ENCODE results near the gene SH2D1B. TPM values are rescaled to one million over a fixed set of nuclear protein-coding genes. Genes with fewer than 3 reads are reported as not detected.

SH2D1B gene
- total and polyA plus RNA-seq, 2 donors (not counting 1 experiment from before 2014, with no cell fraction given), result 0.15 TPM

DNA sequence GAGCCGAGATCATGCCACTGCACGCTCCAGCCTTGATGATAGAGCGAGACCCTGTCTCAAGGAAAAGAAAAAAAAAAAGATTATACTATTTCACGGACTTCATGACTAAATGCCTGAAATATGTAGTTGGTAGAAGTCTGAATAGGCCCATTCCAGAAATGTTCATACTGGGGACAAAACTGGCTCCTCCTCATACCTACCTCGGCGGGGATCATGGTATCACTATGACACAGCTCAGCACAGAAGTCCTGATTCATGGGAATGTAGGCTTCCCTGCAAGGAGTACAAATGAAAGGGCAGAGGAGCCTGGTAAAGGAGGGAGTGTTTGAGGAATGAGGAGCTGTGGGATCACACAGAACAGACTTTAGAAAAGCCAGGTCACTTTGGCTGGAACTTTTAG, 40.3 kb downstream of the SH2D1B start:
- Mint-ChIP-seq H3K4me3 (no peak overlapping the region), H3K27ac (no peak overlapping the region), H3K4me1 (no peaks in the 10 kb centered on the region), H3K27me3 (peaks cover 3% of the 10 kb centered on the region), H3K9me3 (ENCODE audit: insufficient read depth) (no peaks in the 10 kb centered on the region)
- Histone ChIP-seq H3K4me1 (ENCODE audit: control insufficient read depth in 2 of 2, insufficient read depth in 2 of 2, low read length in 2 of 2) (no peaks in the 10 kb centered on the region), H3K27ac (ENCODE audit: low read length in 2 of 2) (no peak overlapping the region), H3K27me3 (replicated peaks in 1 of 4; ENCODE audit: control extremely low read depth in 1 of 4, control insufficient read depth in 3 of 4, insufficient read depth in 4 of 4, low read length in 3 of 4) (no peaks in the 10 kb centered on the region), H3K4me2 (replicated peaks; ENCODE audit: low read depth, low read length, poor library complexity, severe bottlenecking) (no peak overlapping the region), H4K20me1 (ENCODE audit: control insufficient read depth, insufficient read depth, low read length, poor library complexity, severe bottlenecking) (no peaks in the 10 kb centered on the region), H3K4me3 (ENCODE audit: control extremely low read depth in 1 of 5, extremely low read depth in 1 of 5, insufficient read depth in 1 of 5, low read depth in 2 of 5, low read length in 4 of 5) (no peak overlapping the region), H3K9me3 (ENCODE audit: control extremely low read depth in 1 of 3, control insufficient read depth in 2 of 3, insufficient read depth in 1 of 3, low read length in 2 of 3) (no peaks in the 10 kb centered on the region), H3K79me2 (ENCODE audit: control insufficient read depth, insufficient read depth, low read length) (no peaks in the 10 kb centered on the region), H3K36me3 (replicated peaks in 1 of 2; ENCODE audit: control extremely low read depth in 1 of 2, control insufficient read depth in 1 of 2, extremely low read depth in 1 of 2, insufficient read depth in 2 of 2, low read length in 1 of 2) (no peaks in the 10 kb centered on the region), H2AFZ (ENCODE audit: insufficient read depth, low read depth, low read length, poor library complexity, severe bottlenecking) (no peak overlapping the region), H3K9ac (ENCODE audit: low read length) (no peak overlapping the region)
- intact Hi-C loops (cut with micrococcal nuclease), result no loop called here
- CTCF ChIA-PET, result no interaction called here
- POLR2A ChIA-PET, result no interaction called here
- no peak for TF ChIP-seq EZH2 (IDR thresholded peaks at IDR 0.05; ENCODE audit: borderline replicate concordance, insufficient read depth, low read depth, low read length, poor library complexity, severe bottlenecking)
- no peak for TF ChIP-seq CTCF (IDR thresholded peaks at IDR 0.05)
- no peak for DNase-seq
- no peak for ATAC-seq (ENCODE audit: low read depth)
- WGBS (ENCODE audit: insufficient coverage), result no CpG with 5 or more reads among the region's 6 CpGs

- ATAC-seq (ENCODE audit: low read depth) (no peak), DNase-seq (no peak)
- ChIA-PET POLR2A (no interaction called here), CTCF (no interaction called here)
- Histone ChIP-seq H3K36me3 (replicated peaks in 1 of 2; ENCODE audit: control extremely low read depth in 1 of 2, control insufficient read depth in 1 of 2, extremely low read depth in 1 of 2, insufficient read depth in 2 of 2, low read length in 1 of 2) (no peaks in the 10 kb centered on the region), H3K4me3 (ENCODE audit: control extremely low read depth in 1 of 5, extremely low read depth in 1 of 5, insufficient read depth in 1 of 5, low read depth in 2 of 5, low read length in 4 of 5) (no peak overlapping the region), H3K9me3 (ENCODE audit: control extremely low read depth in 1 of 3, control insufficient read depth in 2 of 3, insufficient read depth in 1 of 3, low read length in 2 of 3) (no peaks in the 10 kb centered on the region), H2AFZ (ENCODE audit: insufficient read depth, low read depth, low read length, poor library complexity, severe bottlenecking) (no peak overlapping the region), H3K27ac (ENCODE audit: low read length in 2 of 2) (no peak overlapping the region), H4K20me1 (ENCODE audit: control insufficient read depth, insufficient read depth, low read length, poor library complexity, severe bottlenecking) (no peaks in the 10 kb centered on the region), H3K4me1 (ENCODE audit: control insufficient read depth in 2 of 2, insufficient read depth in 2 of 2, low read length in 2 of 2) (no peaks in the 10 kb centered on the region), H3K27me3 (replicated peaks in 1 of 4; ENCODE audit: control extremely low read depth in 1 of 4, control insufficient read depth in 3 of 4, insufficient read depth in 4 of 4, low read length in 3 of 4) (no peaks in the 10 kb centered on the region), H3K9ac (ENCODE audit: low read length) (no peak overlapping the region), H3K4me2 (replicated peaks; ENCODE audit: low read depth, low read length, poor library complexity, severe bottlenecking) (no peak overlapping the region), H3K79me2 (ENCODE audit: control insufficient read depth, insufficient read depth, low read length) (no peaks in the 10 kb centered on the region)
- WGBS (ENCODE audit: insufficient coverage), result no CpG with 5 or more reads among the region's 3 CpGs
- no peak overlapping the region for H3K4me3 Mint-ChIP-seq
- TF ChIP-seq EZH2 (IDR thresholded peaks at IDR 0.05; ENCODE audit: borderline replicate concordance, insufficient read depth, low read depth, low read length, poor library complexity, severe bottlenecking), result no peak
- no peak for TF ChIP-seq CTCF (IDR thresholded peaks at IDR 0.05)
- H3K27me3 Mint-ChIP-seq, result peaks cover 8% of the 10 kb centered on the region
- H3K9me3 Mint-ChIP-seq (ENCODE audit: insufficient read depth), result no peaks in the 10 kb centered on the region
- no peak overlapping the region for H3K27ac Mint-ChIP-seq
- intact Hi-C loops (cut with micrococcal nuclease), result no loop called here
- H3K4me1 Mint-ChIP-seq, result no peaks in the 10 kb centered on the region
Observed at GRCh38 chr1:162370721-162371120, 41.2 kb downstream of the SH2D1B start.

All from B cell (primary cell).